ENCODE measurements around the gene PFKP.
A peak's percentile ranks its signal among the peaks of the same experiment; 100 is the strongest.
"Not testable (repeated sequence)": the region's sequence is repeated elsewhere in the genome, so short reads cannot be mapped to it uniquely, and the experiment has no call there.

Gene PFKP

DNA sequence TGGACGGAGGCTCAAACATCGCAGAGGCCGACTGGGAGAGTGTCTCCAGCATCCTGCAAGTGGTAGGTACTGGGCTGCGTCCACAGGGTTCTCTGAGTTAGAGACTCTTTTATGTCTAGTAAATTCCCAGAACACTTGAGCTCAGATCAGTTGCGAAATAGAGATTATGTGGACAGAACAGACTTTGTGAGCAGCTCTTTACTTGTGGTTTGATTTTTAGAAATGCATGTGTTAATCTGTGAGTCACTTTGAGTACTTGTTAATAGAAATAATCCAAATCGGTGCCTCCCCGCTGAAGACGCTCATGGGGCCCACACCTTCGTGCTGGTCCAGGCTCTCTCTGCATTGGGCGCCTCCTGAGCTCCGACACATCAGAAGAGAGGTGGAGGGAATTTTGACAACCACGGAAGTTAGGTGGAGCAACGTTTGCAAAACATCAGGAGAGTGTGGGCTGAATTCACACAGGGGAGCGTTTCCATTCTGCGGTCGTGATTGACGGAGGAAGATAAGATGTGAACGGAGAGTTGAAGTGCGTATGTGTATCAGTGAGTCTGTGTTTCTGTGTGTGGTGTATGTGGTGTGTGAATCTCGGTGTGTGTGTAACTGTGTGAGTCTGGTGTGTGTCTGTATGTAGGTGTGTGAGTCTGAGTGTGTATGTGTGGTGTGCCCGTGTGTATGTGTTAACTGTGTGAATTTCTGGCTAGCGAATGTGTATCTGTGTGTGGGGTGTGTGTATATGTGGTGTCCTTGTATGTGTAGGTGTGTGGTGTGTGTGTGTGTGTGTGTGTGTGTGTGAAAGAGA, 32.1 kb downstream of the PFKP start:
- DNase-seq (ENCODE audit: low spot score): peak; percentile 75

DNA sequence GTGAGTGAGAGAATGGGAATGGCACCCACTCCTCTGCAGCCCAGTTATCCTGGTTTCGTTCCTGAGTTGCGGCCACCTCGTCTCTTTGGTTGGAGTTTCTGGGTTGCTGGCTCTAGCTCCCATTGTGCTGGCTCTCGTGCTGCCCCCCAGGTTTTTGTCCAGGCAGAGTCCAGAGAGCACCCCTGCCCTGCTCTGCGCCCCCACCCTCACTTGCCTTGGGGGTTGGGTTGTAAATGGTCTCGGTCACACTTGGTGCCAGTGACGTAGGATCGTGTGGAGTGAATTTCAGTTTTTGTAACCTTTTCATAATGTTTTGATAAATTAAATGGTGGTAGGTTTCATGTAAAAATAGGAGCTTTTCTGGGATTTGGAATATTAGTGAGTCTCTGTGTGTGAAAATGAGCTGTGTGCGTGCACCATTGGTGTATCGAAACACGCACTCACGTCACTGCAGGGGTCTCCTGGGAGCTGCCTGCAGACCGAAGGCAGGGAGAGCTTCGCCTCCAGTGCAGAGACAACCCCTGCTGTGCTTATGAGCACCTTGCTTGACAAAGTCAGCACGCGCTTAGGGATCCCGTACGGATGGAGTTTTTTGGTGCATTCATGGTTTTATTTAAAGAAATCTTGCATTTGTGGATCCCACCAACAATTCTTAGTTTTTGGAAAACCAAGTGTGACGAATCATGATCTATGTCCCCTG, 32.9 kb downstream of the PFKP start:
- DNase-seq (ENCODE audit: low spot score): no peak

DNA sequence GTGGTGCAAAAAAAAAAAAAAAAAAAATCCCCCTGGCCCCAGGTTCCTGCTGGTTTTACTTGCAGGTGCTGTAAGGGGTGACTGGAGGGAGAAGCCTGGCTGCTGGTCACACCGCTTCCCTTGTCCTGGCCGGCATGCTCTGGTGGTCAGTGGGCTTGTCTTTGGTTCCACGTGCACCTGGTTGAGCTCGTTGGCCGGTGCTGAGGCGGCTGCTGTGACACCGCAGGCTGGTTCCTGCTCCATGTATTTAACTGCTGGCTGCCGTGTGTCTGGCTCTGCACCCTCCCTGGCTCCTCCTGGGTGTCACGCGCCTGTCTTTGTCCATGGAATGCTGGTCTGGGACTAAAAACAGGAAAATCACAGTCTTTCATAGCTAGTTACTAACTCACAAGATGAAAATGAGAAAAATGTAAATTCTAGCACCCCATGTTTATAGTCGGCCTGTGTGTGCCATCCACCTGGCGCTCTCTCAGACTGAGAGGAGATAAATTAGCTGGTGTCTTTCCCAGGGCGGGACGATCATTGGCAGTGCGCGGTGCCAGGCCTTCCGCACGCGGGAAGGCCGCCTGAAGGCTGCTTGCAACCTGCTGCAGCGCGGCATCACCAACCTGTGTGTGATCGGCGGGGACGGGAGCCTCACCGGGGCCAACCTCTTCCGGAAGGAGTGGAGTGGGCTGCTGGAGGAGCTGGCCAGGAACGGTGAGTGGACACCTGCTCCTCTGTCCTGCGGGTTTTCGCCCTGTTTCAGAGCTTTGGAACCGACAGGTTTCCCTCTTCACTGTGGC, 33.7 kb downstream of the PFKP start:
- DNase-seq (ENCODE audit: low spot score): no peak

DNA sequence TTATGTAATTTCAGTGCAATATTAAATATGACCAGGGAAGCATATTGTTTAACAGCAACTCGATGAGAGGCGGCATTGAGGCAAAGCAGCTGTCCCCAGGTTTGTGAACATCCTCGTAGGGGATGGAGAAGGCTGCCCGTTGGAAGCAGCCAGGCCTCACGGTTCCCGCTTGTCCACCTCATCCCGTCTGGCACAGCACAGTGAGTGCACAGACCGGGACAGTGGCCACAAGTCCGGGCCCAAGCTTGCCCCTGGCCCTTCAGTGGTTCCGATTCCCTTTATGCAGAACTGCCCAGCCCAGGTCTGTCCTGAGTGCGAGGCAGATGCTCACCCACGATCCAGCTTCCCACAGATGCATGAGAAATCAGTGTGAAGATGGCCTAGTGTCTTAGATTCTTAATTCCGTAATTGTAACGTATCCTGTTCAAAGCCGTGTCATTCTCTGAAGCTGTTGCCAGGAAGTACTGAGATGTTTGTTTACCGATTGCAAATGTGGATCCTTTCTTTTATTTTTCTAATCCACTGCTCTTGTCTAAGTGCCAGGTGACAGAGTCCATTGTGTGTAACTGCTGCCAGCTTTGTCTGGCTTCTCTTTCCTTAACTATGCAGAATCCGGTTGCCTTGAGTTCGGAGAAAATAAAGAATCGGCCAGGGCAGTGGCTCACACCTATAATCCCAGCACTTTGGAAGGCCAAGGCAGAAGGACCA, 35.5 kb downstream of the PFKP start:
- DNase-seq (ENCODE audit: low spot score): no peak

DNA sequence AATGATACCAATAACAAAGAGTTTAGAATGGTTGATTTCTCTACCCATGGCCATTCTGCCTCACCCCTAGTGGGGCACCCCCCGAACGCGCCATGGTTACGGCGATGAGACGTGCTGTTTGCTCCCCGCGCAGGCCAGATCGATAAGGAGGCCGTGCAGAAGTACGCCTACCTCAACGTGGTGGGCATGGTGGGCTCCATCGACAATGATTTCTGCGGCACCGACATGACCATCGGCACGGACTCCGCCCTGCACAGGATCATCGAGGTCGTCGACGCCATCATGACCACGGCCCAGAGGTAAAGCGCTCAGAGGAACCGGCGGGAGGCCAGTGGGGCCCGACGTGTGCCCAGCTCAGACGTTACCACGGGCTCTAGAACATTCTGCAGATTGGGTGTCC, 36.3 kb downstream of the PFKP start:
- DNase-seq (ENCODE audit: low spot score): no peak

DNA sequence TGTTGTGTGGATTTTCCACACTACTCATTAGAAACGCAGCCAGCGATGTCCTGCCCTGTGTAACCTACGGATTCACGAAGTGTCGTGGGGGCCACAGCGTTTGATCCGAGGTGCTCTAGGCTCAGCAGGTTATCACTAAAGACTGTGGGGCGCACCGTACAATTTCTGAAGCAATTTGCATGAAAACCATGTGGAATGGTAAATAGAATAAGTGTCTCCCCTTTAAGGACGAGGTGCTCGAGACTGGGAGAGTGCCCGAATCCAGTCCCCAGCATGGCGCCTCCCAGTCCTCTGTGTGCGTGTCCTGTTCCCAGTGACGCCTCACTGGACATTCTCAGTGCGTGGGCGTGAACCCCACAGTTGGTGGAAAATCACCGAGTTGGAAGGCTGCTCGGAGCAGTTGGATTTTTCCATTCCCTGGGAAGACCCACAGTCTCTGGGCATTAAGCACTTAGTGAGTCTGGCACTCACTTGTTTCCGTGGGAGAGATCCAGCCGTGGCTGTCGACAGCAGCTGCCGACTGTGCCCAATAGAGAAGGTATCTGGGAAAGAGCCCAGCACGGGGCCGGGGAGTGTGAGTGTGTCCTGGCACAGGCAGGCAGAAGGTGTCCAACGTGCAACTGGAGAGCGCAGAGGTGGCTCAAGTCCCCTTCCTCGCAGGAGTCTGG, 37.0 kb downstream of the PFKP start:
- DNase-seq (ENCODE audit: low spot score): no peak

DNA sequence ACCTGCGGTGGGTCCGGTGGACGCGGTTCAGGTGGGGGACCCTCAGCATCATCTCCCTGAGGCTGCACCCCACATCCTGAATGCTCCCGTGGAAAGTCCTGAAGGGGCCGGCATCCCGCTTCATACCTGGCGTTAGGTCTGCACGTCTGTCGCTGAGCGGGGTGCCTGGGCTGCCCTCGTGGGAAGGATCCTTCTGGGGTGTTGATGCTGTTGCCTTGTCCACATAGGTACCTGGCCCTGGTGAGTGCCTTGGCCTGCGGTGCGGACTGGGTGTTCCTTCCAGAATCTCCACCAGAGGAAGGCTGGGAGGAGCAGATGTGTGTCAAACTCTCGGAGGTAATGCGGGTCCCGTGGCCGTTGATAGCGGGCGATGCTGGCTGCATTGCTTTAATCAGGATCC, 37.8 kb downstream of the PFKP start:
- no peak for DNase-seq (ENCODE audit: low spot score)

DNA sequence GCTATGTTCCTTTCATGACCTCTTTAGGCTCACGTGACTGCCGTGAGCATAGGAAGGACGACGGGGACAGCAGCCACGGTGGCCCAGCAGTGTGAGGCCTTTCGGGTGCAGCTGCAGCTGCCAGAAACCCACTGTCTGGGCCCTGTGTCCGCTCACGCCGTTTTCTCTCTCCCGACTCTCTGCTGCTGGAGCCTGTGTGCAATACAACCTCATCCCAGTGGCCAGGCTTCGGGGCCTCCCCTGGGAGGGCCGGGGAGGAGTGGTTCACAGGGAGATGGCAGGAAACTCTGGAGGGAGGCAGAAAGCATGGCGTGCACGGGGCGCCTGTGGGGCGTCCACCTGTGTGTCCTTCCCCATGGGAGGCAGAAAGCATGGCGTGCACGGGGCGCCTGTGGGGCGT, 38.6 kb downstream of the PFKP start:
- DNase-seq (ENCODE audit: low spot score): no peak

DNA sequence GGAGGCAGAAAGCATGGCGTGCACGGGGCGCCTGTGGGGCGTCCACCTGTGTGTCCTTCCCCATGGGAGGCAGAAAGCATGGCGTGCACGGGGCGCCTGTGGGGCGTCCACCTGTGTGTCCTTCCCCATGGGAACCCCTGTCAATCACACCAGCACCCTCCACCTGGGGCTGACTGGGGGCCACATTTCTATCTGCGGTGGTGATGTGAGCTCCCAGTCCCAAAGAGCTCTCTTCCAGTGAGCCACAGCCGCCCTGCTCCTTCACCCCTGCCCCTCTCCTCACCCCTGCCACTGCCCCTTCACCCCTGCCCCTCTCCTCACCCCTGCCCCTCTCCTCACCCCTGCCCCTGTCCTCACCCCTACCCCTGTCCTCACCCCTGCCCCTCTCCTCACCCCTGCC, 39.0 kb downstream of the PFKP start:
- not testable (repeated sequence) for DNase-seq (ENCODE audit: low spot score)

DNA sequence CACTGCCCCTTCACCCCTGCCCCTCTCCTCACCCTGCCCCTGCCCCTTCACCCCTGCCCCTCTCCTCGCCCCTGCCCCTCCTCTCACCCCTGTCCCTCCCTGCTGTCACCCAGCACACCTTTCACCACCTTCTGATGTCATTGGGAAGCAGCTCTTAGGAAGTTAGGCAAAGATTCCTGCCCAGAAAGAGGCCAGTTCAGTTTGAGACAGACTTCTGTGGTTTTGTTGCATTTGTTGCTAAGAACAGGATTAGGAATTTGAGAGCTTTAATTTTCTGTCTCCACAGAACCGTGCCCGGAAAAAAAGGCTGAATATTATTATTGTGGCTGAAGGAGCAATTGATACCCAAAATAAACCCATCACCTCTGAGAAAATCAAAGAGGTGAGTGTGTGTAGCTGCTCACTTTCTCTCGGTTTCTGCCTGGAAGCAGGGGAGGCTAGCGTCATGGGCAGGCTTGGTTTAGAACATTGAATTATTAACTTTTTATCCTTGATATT, 39.6 kb downstream of the PFKP start:
- DNase-seq (ENCODE audit: low spot score): no peak

DNA sequence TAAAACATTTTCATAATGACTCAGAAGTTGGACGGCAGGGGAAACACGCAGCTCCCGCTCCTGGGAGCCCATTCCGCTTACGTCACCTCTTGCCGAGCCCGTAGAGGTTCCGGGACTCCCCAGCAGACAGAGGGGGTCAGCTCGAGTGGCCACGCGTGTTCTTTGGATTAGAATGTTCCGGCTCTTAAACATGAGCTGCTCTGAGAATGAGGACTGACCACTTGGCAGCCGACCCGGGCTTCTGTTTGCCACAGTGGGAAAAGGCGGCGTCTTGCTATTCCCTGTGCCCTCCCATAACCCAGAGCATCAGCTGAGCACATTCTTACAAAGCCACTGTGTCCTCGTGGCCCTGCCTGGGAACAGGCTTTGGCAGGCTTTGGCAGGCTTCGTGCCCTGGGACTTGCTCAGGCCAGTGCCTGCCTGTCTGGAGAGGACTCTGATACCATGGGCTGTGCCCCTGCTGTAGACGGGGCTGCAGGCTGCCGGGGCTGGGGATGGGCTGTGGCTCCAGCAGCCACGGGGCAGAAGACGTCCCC, 40.1 kb downstream of the PFKP start:
- no peak for DNase-seq (ENCODE audit: low spot score)

DNA sequence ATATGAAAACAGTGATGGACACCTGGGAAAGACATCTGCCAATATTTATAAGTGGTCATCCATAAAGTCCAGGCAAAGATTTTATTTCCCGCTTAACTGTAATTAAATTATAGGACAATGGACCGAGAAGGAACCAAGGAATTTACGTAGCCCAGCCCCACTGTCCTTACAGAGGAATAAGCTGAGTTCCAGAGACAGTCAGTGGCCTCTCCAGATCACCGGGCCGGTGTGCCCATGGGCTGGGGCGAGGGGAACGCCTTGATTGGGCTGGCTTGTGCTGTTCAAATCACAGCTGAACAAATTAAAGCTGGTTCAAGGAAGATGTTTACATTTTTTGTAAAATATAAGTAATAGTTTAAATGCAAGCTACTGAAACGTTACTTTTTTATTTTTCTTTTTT, 40.7 kb downstream of the PFKP start:
- DNase-seq (ENCODE audit: low spot score): no peak

DNA sequence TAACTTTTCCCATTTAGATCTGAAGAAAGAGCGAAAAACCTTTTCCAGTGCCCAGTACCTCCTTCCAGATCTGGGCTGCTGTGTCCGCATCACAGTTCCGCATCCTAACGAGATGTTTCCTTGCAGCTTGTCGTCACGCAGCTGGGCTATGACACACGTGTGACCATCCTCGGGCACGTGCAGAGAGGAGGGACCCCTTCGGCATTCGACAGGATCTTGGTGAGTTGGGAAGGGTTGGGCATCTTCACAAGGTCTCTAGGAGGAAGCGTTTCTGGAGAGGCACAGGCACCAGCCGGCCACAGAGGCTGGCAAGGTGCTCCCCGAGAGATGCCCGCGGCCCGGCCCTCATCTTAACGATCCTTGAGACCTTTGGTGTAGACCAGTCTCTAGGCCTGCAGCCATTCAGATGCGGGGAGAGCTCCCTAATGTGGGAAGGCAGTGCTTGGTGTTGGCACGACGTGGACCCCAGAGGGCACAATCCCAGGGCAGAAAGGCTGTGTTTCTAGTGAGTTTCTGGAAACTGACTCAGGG, 41.3 kb downstream of the PFKP start:
- DNase-seq (ENCODE audit: low spot score): no peak

DNA sequence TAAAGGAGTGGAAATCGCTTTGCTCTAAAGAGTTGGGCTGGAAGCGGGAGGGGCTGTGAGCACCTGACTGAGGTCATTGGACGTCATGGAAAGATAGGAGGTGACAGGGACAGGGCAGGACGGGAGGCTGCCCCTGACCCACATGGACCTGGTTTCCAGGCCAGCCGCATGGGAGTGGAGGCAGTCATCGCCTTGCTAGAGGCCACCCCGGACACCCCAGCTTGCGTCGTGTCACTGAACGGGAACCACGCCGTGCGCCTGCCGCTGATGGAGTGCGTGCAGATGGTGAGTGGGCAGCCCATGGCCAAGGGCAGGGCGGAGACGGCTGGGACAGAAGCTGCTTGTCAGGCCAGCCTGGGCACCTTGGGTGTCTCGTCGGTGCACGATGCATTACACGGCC, 41.8 kb downstream of the PFKP start:
- no peak for DNase-seq (ENCODE audit: low spot score)

DNA sequence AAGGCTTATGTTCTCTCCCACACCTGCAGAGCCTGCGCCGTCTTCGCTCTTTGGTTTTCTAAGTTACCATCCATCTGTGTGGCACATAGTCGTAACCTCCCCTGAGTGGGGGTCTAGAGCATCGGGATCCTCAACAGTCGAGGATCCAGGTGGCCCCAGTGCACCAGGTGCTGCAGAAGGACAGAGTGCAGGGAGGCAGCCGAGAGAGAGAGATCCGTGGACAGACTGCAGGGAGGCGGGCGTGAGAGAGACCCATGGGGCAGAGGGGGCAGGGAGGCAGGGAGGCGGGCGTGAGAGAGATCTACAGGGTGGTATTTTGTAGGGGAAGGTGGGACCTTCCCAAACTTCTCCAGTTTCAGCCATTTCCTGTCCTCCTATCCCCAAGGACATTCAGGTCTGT, 42.3 kb downstream of the PFKP start:
- DNase-seq (ENCODE audit: low spot score): no peak

DNA sequence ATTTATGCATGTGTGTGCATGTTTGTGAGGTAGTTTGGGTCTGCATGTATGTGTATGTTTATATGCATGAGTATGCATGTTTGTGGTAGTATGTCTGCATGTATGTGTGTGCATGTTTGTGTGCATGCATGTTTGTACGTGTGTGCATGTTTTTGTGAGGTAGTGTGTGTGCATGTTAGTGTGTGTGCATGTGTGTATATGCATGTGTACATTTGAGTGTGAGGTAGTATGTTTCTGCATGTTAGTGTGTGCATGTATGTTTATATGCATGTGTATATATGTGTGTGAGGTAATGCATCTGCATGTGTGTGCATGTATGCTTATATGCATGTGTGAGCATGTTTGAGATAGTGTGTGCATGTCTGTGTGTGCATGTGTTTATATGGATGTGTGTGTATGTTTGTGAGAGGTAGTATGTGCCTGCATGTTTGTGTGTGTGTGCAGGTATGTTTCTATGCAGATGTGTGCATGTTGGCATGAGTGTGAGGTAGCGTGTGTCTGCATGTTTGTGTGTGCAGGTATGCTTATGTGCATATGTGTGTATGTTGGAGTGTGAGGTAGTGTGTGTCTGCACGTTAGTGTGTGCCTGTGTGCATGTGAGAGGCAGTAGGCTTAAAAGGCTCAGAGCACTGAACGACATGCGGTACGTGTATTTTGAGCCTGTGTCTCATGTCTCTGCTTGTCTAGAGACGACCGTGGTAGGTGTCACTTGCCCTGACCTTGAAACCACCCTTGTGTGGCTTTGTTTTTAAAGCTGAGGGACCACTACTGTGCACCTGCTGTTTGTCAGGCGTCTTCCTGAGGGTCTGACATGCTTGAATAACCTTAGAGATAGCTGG, 43.7 kb downstream of the PFKP start:
- DNase-seq (ENCODE audit: low spot score): no peak

DNA sequence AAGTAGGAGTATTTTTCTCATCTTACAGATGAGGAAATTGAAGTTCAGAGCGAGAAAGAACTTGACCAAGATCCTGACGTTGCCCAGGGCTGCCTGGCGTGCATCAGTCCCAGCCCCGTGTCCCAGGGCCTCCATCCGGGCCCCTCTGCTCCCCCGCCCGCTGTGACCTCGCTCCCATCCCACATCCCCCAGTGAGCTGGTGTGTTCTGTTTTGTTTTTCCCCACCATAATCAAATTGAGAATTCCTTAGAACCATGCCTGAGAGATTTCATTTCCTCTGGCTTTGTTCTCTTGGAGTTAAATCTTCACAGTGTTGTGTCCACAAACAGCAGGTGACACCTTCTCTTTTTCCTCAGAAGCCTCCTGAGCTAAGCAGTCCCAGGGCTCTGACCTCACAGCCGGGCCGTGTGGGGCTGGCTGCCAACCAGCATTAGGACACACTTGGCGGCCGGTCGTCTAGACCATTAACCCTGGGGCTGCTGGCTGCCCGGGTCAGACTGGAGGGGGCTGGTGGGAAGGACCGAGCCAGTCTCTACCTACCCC, 44.3 kb downstream of the PFKP start:
- no peak for DNase-seq (ENCODE audit: low spot score)

DNA sequence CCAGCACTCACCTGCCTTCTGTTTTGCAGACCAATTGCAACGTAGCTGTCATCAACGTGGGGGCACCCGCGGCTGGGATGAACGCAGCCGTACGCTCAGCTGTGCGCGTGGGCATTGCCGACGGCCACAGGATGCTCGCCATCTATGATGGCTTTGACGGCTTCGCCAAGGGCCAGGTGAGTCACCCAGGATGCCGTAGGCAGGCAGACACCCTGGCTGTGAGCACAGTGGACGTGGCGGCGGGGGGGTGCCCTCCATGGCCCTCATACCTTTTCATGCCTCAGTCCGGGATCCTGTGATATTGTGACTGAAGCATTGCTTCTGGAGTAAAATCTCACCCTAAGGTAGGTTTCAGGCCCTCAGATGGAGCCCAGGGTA, 46.0 kb downstream of the PFKP start:
- no peak for DNase-seq (ENCODE audit: low spot score)

DNA sequence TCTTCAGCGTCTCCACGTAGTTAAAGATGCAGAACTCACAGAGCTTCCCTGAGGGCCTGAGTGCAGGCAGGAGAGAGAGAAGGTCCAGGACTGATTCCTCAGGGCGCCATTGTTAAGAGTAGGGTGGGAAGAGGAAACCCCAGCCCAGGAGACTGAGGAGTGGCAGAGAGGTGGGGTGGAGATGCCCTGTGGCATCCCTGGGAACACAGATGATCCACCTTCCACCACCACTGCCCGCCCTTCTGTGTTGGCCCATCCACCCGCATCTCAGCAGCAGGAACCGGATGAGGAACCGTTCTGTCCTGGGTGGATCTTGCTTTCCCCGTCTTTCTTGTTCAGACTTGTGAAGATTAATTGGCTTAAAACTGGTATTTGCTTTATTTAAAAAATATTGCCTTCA, 48.3 kb downstream of the PFKP start:
- no peak for DNase-seq (ENCODE audit: low spot score)
